Measurements from ENCODE around the gene LZTFL1. TPM values are rescaled to one million over a fixed set of nuclear protein-coding genes. Genes with fewer than 3 reads are reported as not detected.

LZTFL1 gene
- total and polyA plus RNA-seq, 2 experiments from 2014 or later: 14.3 to 25.1 TPM

- no peaks in the 10 kb centered on the region for H4K20me1 ChIP-seq (ENCODE audit: insufficient read depth, poor library complexity, severe bottlenecking)
- H3K4me1 ChIP-seq (ENCODE audit: insufficient read depth): no peaks in the 10 kb centered on the region
- H3K9me2 ChIP-seq (replicated peaks; ENCODE audit: insufficient read depth): no peaks in the 10 kb centered on the region
- no peaks in the 10 kb centered on the region for H3K79me2 ChIP-seq
- no peaks in the 10 kb centered on the region for H3K9me3 ChIP-seq (ENCODE audit: low read depth)
- H3K27me3 ChIP-seq: peaks cover 11% of the 10 kb centered on the region
- H3K4me2 ChIP-seq: no peak overlapping the region
- 93% methylated on average over 9 of the region's 9 CpGs for WGBS (ENCODE audit: low lambda C conversion rate, missing lambda C conversion rate)
- H2AFZ ChIP-seq: no peak overlapping the region
- DNase-seq (ENCODE audit: low spot score): no peak
- no peak for TF ChIP-seq EZH2 (IDR thresholded peaks at IDR 0.05; ENCODE audit: borderline replicate concordance)
- TF ChIP-seq CTCF (IDR thresholded peaks at IDR 0.05; ENCODE audit: poor library complexity): no peak
- no peak for TF ChIP-seq EZH2phosphoT487 (IDR thresholded peaks at IDR 0.05; ENCODE audit: low read depth, severe bottlenecking, unreplicated experiment)
- H3K27ac ChIP-seq: no peak overlapping the region
- no peaks in the 10 kb centered on the region for H3K36me3 ChIP-seq (replicated peaks; ENCODE audit: insufficient read depth, low read depth)
- no peak overlapping the region for H3K4me3 ChIP-seq
These were observed 39.8 kb downstream of the LZTFL1 start for GRCh38 chr3:45802146-45802545.

- Histone ChIP-seq H3K27ac (no peak overlapping the region), H3K27me3 (peaks cover 26% of the 10 kb centered on the region), H3K9me3 (ENCODE audit: low read depth) (no peaks in the 10 kb centered on the region), H3K4me3 (no peak overlapping the region), H3K4me1 (ENCODE audit: insufficient read depth) (peaks cover 4% of the 10 kb centered on the region), H3K79me2 (no peaks in the 10 kb centered on the region), H3K9me2 (replicated peaks; ENCODE audit: insufficient read depth) (no peaks in the 10 kb centered on the region), H4K20me1 (ENCODE audit: insufficient read depth, poor library complexity, severe bottlenecking) (no peaks in the 10 kb centered on the region), H2AFZ (no peak overlapping the region), H3K4me2 (no peak overlapping the region), H3K36me3 (replicated peaks; ENCODE audit: insufficient read depth, low read depth) (no peaks in the 10 kb centered on the region)
- DNase-seq (ENCODE audit: low spot score): no peak
- TF ChIP-seq CTCF (IDR thresholded peaks at IDR 0.05; ENCODE audit: poor library complexity) (no peak), EZH2phosphoT487 (IDR thresholded peaks at IDR 0.05; ENCODE audit: low read depth, severe bottlenecking, unreplicated experiment) (no peak), EZH2 (IDR thresholded peaks at IDR 0.05; ENCODE audit: borderline replicate concordance) (no peak)
- 83% methylated on average over 4 of the region's 4 CpGs for WGBS (ENCODE audit: low lambda C conversion rate, missing lambda C conversion rate)
These were observed 41.3 kb downstream of the LZTFL1 start for GRCh38 chr3:45800611-45801010.

- H3K36me3 ChIP-seq (replicated peaks; ENCODE audit: insufficient read depth, low read depth): no peaks in the 10 kb centered on the region
- no peaks in the 10 kb centered on the region for H3K79me2 ChIP-seq
- H3K9me3 ChIP-seq (ENCODE audit: low read depth): no peaks in the 10 kb centered on the region
- H3K27me3 ChIP-seq: peaks cover 35% of the 10 kb centered on the region
- H3K9me2 ChIP-seq (replicated peaks; ENCODE audit: insufficient read depth): no peaks in the 10 kb centered on the region
- H3K4me1 ChIP-seq (ENCODE audit: insufficient read depth): peaks cover 4% of the 10 kb centered on the region
- H3K27ac ChIP-seq: no peak overlapping the region
- no peak for DNase-seq (ENCODE audit: low spot score)
- H4K20me1 ChIP-seq (ENCODE audit: insufficient read depth, poor library complexity, severe bottlenecking): no peaks in the 10 kb centered on the region
- TF ChIP-seq CTCF (IDR thresholded peaks at IDR 0.05; ENCODE audit: poor library complexity) (no peak), EZH2 (IDR thresholded peaks at IDR 0.05; ENCODE audit: borderline replicate concordance) (no peak), EZH2phosphoT487 (IDR thresholded peaks at IDR 0.05; ENCODE audit: low read depth, severe bottlenecking, unreplicated experiment) (no peak)
- H3K4me2 ChIP-seq: no peak overlapping the region
- H3K4me3 ChIP-seq: no peak overlapping the region
- WGBS (ENCODE audit: low lambda C conversion rate, missing lambda C conversion rate): 94% methylated on average over 2 of the region's 2 CpGs
- no peak overlapping the region for H2AFZ ChIP-seq
These were observed 42.3 kb downstream of the LZTFL1 start for GRCh38 chr3:45799586-45799985.

- Histone ChIP-seq H3K4me1 (ENCODE audit: insufficient read depth) (peaks cover 4% of the 10 kb centered on the region), H3K27me3 (peaks cover 39% of the 10 kb centered on the region), H3K27ac (no peak overlapping the region), H2AFZ (no peak overlapping the region), H4K20me1 (ENCODE audit: insufficient read depth, poor library complexity, severe bottlenecking) (no peaks in the 10 kb centered on the region), H3K4me2 (no peak overlapping the region), H3K9me2 (replicated peaks; ENCODE audit: insufficient read depth) (no peaks in the 10 kb centered on the region), H3K4me3 (no peak overlapping the region), H3K79me2 (no peaks in the 10 kb centered on the region), H3K36me3 (replicated peaks; ENCODE audit: insufficient read depth, low read depth) (no peaks in the 10 kb centered on the region), H3K9me3 (ENCODE audit: low read depth) (no peaks in the 10 kb centered on the region)
- WGBS (ENCODE audit: low lambda C conversion rate, missing lambda C conversion rate): 47% methylated on average over 4 of the region's 4 CpGs
- DNase-seq (ENCODE audit: low spot score): no peak
- TF ChIP-seq EZH2 (IDR thresholded peaks at IDR 0.05; ENCODE audit: borderline replicate concordance) (no peak), EZH2phosphoT487 (IDR thresholded peaks at IDR 0.05; ENCODE audit: low read depth, severe bottlenecking, unreplicated experiment) (no peak), CTCF (IDR thresholded peaks at IDR 0.05; ENCODE audit: poor library complexity) (no peak)
These were observed 43.9 kb downstream of the LZTFL1 start for GRCh38 chr3:45798034-45798433.
